Measurements from ENCODE around the gene FAM210A.

Gene FAM210A

GRCh38 chr18:13613591-13614501 is 112.5 kb downstream of the FAM210A start:
- H3K9me3 ChIP-seq (ENCODE audit: control insufficient read depth, low read length) = no peaks in the 10 kb centered on the region
- WGBS, 2 experiments (ENCODE audit: insufficient coverage in 2 of 2) = 92 to 94% methylated on average over 11 to 16 of the region's 21 CpGs
- H3K4me3 ChIP-seq (ENCODE audit: extremely low read depth, insufficient read depth, low read length, poor library complexity, severe bottlenecking) = no peak overlapping the region
- no peaks in the 10 kb centered on the region for H3K36me3 ChIP-seq (ENCODE audit: control insufficient read depth, insufficient read depth, low read length)
- no peak overlapping the region for H3K27ac ChIP-seq (ENCODE audit: low read depth, low read length, severe bottlenecking)
- H3K4me1 ChIP-seq (ENCODE audit: control insufficient read depth, insufficient read depth, low read length, poor library complexity, severe bottlenecking) = peaks cover 8% of the 10 kb centered on the region

All from mesodermal cell (in vitro differentiated cells).